Breast epithelium (tissue), 4 donors: Measurements from ENCODE around the gene BCL2L1. TPM values are rescaled to one million over a fixed set of nuclear protein-coding genes. Genes with fewer than 3 reads are reported as not detected.
"Not testable (repeated sequence)": the region's sequence is repeated elsewhere in the genome, so short reads cannot be mapped to it uniquely, and the experiment has no call there.

Experiments used
- DNase-seq, 2 donors: peaks; one replicate each; pipeline ENCODE4 v3.0.0-alpha.2; 2019; ENCODE audit warnings: low spot score in 2 of 2
- H3K27ac ChIP-seq, 2 donors: fragments of 200-600 bp; sonication (generic) in 1 of 2; one replicate each; pipeline ENCODE4 v1.5.1; 2016 to 2019; ENCODE audit warnings: mild to moderate bottlenecking in 1 of 2
- H3K27me3 ChIP-seq, 2 donors: fragments of 200-600 bp; sonication (generic) in 1 of 2; one replicate each; pipeline versions ENCODE4 v1.5.1 to v1.6.0; 2017 to 2019; ENCODE audit warnings: control low read depth in 1 of 2, mild to moderate bottlenecking in 1 of 2
- H3K36me3 ChIP-seq: fragments of 200-600 bp; one replicate; pipeline ENCODE4 v1.5.1; 2019
- H3K4me1 ChIP-seq, 2 donors: fragments of 200-600 bp; sonication (generic); one replicate each; pipeline ENCODE4 v1.5.1; 2016 to 2019; ENCODE audit warnings: control low read depth in 1 of 2
- H3K4me3 ChIP-seq, 3 donors: fragments of 200-600 bp; sonication (generic); 1 replicate in 2 of 3; 2 replicates in 1 of 3; pipeline ENCODE4 v1.5.1; 2016 to 2019; ENCODE audit warnings: mild to moderate bottlenecking in 3 of 3, moderate library complexity in 2 of 3
- H3K9me3 ChIP-seq, 2 donors: fragments of 200-600 bp; sonication (generic) in 1 of 2; one replicate each; pipeline ENCODE4 v1.5.1; 2016 to 2019; ENCODE audit warnings: control low read depth in 1 of 2
- CTCF ChIP-seq, 3 donors: fragments of 450-650 bp; IDR thresholded peaks; one replicate each; pipeline ENCODE4 v1.5.1; 2016 to 2017; ENCODE audit warnings: antibody characterized with exemption in 3 of 3, mild to moderate bottlenecking in 3 of 3, moderate library complexity in 3 of 3
- POLR2A ChIP-seq: fragments of 450-650 bp; IDR thresholded peaks from one replicate; pipeline ENCODE4 v1.6.1; 2016; ENCODE audit warnings: antibody characterized with exemption, mild to moderate bottlenecking, moderate library complexity
- POLR2AphosphoS5 ChIP-seq, 3 donors: sonication (generic); formaldehyde crosslinking; IDR thresholded peaks; one replicate each; pipeline ENCODE4 v1.6.1; 2017; ENCODE audit warnings: antibody characterized with exemption in 3 of 3
- intact Hi-C: fragments of 100-400 bp; cut with DNase I; formaldehyde crosslinking; loops from one replicate; pipeline ENCODE4 v1.15.1; 2023; ENCODE audit warnings: low total_unique reads
- total RNA-seq, 3 donors: library from RNA; depleted of rRNA; stranded (reverse); fragments of >200 nt; gene quantifications; one replicate each; pipeline ENCODE4 v1.1.0, GENCODE V29; 2016

The BCL2L1 gene
- total RNA-seq, 3 donors from 2014 or later = 95.1 to 124 (median 117) TPM

GRCh38 chr20:31654534-31654933, 68.1 kb downstream of the BCL2L1 start:
- H3K27ac ChIP-seq = no peak overlapping the region
- H3K36me3 ChIP-seq = no peaks in the 10 kb centered on the region
- H3K4me1 ChIP-seq = no peaks in the 10 kb centered on the region
- no peaks in the 10 kb centered on the region for H3K9me3 ChIP-seq
- H3K27me3 ChIP-seq = no peaks in the 10 kb centered on the region
- no peak for DNase-seq
- no peak for TF ChIP-seq POLR2AphosphoS5 (IDR thresholded peaks at IDR 0.05)
- TF ChIP-seq CTCF (IDR thresholded peaks at IDR 0.05) = no peak
- TF ChIP-seq POLR2A = no peak
- H3K4me3 ChIP-seq = no peak overlapping the region
- intact Hi-C loops = no loop called here

DNA sequence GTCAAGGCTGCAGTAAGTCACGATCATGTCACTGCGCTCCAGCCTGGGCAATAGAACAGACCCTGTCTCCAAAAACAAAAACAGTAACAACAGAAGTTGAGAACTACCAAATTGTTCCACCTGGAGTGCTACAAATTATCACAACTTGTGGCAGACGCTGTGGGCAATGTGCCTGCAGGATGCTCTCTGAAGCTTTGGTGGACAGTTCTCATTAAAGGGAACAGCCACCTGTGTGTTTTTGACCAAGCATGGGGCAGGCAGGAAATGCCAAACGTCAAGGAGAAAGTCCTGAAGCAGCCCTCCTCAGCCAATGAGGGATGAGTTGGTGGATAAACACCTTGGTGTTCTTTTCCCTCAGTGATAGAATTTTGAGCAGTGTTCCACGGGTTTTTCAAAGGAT, 69.1 kb downstream of the BCL2L1 start:
- TF ChIP-seq CTCF (IDR thresholded peaks at IDR 0.05) (no peak), POLR2AphosphoS5 (IDR thresholded peaks at IDR 0.05) (no peak), POLR2A (no peak)
- intact Hi-C loops = no loop called here
- H3K27me3 ChIP-seq = no peaks in the 10 kb centered on the region
- H3K4me3 ChIP-seq = no peak overlapping the region
- H3K27ac ChIP-seq = no peak overlapping the region
- H3K9me3 ChIP-seq = no peaks in the 10 kb centered on the region
- no peak for DNase-seq
- no peaks in the 10 kb centered on the region for H3K4me1 ChIP-seq
- no peaks in the 10 kb centered on the region for H3K36me3 ChIP-seq

- no peaks in the 10 kb centered on the region for H3K27me3 ChIP-seq
- H3K9me3 ChIP-seq = no peaks in the 10 kb centered on the region
- TF ChIP-seq POLR2AphosphoS5 (IDR thresholded peaks at IDR 0.05) = no peak
- TF ChIP-seq CTCF (IDR thresholded peaks at IDR 0.05) = no peak
- H3K36me3 ChIP-seq = no peaks in the 10 kb centered on the region
- intact Hi-C loops = no loop called here
- no peak for DNase-seq
- H3K27ac ChIP-seq = no peak overlapping the region
- H3K4me1 ChIP-seq = no peaks in the 10 kb centered on the region
- H3K4me3 ChIP-seq = no peak overlapping the region
Observed at GRCh38 chr20:31652917-31653396, 69.7 kb downstream of the BCL2L1 start.

GRCh38 chr20:31648104-31648503, 74.6 kb downstream of the BCL2L1 start:
- DNase-seq, intact Hi-C loops, H3K27ac ChIP-seq, H3K27me3 ChIP-seq, H3K4me3 ChIP-seq, H3K36me3 ChIP-seq, H3K9me3 ChIP-seq, H3K4me1 ChIP-seq: not testable (repeated sequence)

DNA sequence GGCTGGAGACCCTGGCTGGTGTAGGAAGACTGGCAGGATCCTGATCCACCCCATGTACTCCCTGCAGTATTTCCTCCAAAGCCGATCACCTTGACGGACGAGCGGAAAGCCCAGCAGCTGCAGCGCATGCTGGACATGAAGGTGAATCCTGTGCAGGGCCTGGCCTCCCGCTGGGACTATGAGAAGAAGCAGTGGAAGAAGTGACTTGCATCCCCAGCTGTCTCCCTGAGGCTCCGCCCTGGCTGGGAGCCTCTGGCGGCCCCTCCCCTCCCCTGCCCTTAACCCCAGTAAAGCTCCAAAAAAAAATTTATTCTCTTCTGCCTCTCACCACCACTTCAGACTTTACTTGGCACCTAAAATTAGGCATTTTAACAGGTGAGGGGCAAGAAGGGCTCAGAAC, 78.0 kb downstream of the BCL2L1 start:
- Histone ChIP-seq H3K27me3 (no peaks in the 10 kb centered on the region), H3K4me1 (no peaks in the 10 kb centered on the region), H3K27ac (no peak overlapping the region), H3K9me3 (no peaks in the 10 kb centered on the region), H3K36me3 (no peaks in the 10 kb centered on the region), H3K4me3 (no peak overlapping the region)
- no peak for DNase-seq
- intact Hi-C loops = no loop called here
- no peak for TF ChIP-seq POLR2A
- no peak for TF ChIP-seq CTCF (IDR thresholded peaks at IDR 0.05)
- no peak for TF ChIP-seq POLR2AphosphoS5 (IDR thresholded peaks at IDR 0.05)

GRCh38 chr20:31643522-31643921, 79.1 kb downstream of the BCL2L1 start:
- Histone ChIP-seq H3K4me3 (no peak overlapping the region), H3K9me3 (no peaks in the 10 kb centered on the region), H3K27me3 (peaks cover 0 to 6% of the 10 kb centered on the region in 2 donors), H3K27ac (no peak overlapping the region), H3K4me1 (no peaks in the 10 kb centered on the region), H3K36me3 (no peaks in the 10 kb centered on the region)
- no peak for DNase-seq
- TF ChIP-seq CTCF (IDR thresholded peaks at IDR 0.05) = no peak
- TF ChIP-seq POLR2AphosphoS5 (IDR thresholded peaks at IDR 0.05) = no peak
- TF ChIP-seq POLR2A = no peak
- intact Hi-C loops = no loop called here
